Stimulated activated CD8-positive, alpha-beta memory T cell treated with anti-CD3 and anti-CD28 coated beads, Interleukin-7, amount 100 ng/mL, for 24 hours (primary cell): ENCODE results near the gene CCR5.
"Not testable (repeated sequence)": the region's sequence is repeated elsewhere in the genome, so short reads cannot be mapped to it uniquely, and the experiment has no call there.

Source experiments
- DNase-seq: peaks from one replicate; pipeline ENCODE4 v3.0.0-alpha.2; 2020; ENCODE audit warnings: low read depth

Gene CCR5

DNA sequence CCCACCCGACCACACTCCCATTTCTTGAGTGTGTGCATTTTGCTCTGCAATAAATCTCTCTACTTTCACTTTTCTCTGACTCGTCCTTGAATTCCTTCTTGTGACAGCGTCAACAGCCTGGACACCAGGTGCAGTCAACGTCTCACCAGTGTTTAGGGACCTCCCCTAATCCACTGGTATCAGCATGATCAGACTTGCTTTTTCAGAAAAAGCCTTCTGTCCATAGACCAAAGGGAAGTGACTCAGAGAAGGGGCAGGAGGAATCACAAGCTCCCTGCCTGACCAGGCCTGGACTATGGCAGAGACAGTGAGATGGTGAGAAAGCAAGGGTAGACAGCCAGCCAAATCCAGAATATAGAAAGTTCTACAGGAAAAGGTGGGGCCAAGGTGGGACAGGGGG is 15.5 kb downstream of the CCR5 start:
- no peak for DNase-seq

DNA sequence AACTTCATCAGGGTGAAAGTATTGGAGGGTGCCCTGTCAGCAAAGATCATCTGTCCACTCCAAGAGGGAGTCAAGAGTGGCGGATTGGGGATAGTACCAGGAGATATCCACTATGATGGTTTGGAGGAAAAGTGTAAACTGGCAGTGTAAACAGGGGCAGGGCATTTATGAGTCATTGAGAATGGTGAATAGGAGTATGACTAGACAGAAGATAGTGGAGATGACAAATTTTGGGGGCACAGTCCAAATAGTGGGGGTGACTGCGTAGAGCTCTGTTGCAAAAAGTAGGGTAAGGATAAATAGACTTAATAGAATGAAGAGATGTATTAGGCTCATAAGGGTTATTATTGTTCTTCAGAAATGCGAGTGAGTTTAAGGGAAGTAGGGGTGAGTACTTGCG is 18.1 kb downstream of the CCR5 start:
- not testable (repeated sequence) for DNase-seq

DNA sequence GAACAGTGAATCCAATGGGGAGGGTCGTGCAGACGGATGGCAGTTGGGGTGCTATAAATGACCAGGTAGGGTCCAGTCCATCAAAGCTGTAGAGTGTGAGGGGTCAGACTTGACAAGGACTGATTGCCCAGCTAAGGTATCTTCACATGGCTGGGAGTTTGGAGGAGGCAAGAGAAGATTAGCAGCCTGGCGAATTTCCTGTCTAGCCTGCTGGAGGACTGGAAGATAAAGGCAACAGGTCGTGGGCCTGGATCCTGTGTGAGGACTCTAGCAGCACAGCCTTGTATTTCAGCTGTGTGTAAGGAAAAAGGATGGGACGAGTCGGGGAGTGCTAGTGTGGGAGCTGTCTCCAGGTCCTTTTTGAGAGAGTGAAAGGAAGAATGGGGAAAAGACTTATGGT is 18.6 kb downstream of the CCR5 start:
- DNase-seq: no peak

DNA sequence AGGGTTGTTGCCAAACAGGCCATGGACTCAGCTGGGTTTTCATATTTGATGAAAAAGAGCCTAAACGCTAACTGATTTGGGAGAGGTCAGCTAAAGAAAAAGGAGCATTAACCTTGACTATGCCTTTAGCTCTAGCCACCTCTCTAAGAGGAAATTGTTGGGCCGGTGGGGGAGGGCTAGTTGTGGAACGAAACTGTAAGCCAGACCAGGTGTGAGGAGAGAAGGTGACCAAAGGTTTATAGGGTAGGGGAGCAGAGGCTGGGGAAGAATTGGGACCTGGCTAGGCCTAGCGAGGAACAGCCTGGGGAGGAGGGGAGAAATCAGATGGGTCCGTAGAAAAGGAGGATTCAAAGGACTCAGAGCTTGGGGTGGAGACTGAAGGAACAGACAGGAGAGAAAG is 20.8 kb downstream of the CCR5 start:
- not testable (repeated sequence) for DNase-seq

DNA sequence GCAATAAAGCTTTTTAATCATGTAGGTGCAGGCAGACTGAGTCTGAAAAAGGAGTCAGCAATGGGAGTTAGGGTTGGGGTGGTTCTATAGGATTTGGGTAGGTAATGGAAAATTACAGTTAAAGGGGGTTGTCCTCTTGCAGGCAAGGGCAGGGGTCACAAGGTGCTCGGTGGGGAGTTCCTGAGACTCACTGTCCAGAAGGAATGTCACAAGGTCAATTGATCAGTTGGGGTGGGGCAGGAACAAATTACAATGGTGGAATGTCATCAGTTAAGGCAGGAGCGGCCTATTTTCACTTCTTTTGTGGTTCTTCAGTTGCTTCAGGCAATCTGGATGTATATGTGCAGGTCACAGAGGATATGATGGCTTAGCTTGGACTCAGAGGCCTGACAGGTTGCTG is 22.3 kb downstream of the CCR5 start:
- no peak for DNase-seq

DNA sequence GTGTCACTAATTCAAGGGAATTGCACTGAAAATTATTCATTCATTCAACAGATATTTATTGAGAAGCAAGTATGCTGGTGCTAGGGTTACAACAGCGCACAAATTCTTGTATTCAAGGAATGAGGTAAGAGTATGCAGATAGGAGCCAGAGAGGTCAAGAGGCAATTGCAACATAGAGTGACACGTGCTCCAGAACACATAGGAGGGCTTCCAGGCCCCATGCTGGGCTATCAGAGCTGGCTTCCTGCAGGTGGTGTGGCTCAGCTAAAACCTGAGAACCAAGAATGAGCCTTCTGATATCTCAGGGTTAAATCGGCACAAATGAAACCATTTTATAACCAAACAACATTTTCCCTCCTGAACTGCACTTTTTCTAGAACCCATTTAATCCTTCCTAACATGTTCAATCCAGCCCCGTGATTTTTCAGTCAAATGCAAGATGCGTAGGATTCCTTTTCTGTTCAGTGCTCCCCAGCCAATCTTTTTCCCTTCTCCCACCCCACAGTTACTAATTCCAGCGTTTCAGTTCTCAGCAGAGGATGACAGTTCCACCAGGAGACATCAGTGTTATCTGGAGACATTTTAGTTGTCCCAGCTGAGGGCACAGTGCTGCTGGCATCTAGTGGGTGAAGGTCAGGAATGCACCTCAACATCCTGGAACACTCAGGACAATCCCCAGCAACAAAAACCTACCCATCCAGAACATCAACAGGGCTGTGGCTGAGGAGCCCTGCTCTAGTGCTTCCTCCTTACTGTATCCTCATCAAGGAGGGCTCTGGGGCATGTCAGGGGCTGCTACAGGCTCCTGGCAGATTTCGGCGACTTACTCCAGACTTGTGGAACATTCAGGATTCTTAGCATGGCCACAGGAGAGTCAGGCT is 23.0 kb downstream of the CCR5 start:
- no peak for DNase-seq

DNA sequence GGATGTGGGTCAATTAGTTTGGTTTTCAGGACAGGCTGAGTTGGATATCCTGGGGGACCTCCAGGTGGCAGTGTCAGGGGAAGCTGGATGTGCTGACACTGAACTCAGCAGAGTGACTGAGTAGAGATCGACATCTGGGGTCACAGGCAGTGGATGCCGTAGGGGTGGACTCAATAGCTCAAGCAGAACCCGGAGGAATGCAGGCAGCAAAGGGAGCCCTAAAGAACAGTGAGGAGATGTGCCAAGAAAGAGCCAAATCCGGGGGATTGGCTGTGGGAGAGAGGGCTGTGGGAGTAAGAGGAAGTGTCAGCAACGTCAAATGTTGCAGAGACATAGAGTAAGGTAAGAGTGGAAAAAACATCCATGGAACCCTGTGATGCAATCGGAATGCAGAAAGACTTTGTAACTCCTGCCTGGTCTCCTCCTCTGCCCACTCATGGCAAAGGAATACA is 24.5 kb downstream of the CCR5 start:
- no peak for DNase-seq

DNA sequence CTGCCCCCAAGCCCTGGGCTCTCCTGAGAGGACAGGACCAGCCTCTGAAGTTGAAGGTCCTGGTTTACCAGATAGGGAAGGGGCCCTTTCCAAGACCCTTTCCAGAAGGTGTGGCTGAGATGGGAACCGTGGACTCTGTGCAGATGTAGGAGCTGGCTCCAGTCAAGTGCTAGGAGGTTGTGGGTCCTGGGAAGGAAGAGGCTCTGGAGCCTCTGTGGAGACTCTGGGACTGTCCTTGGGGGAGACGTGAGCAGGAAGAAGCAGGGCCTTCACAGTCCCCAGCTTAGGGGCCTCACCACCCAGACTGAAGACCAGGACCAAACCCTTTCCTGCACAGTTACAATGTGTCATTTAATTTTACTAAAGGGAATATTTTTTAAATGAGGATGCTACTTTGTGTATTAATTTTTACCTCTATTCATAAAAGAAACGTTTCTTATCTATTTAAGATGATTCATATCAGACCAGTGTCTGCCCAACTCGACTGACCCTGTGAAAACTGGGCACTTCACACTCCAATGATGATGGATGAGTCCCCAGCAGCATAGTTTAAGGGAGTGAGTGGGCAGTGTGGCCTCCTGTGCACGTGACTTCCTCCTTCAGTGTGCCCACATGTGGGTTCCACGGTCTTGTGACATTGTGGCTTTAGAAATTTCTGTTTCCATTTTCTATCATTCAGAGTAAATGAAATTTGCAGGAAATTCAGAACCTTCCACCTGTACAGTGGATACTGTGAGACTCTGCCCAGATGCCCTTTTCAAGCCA is 25.2 kb downstream of the CCR5 start:
- no peak for DNase-seq

DNA sequence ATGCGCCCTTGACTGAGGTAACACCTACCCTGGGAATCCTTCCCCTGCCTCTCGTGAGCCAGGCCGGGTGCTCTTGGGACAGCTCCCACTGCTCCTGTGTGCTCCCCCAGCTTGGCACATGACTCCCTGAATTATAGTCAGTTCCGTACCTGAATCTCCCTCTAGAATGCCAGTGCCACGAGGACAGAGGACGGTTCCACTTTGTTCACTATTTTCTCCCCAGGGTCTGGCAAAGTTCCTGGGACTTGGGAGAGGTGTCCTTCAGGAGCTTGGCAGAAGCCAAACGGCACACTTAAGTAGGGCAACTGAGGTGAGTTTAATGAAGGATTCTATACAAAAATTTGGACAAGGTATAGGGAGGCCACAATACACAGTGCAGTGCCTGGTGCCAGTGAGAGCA is 26.4 kb downstream of the CCR5 start:
- no peak for DNase-seq

DNA sequence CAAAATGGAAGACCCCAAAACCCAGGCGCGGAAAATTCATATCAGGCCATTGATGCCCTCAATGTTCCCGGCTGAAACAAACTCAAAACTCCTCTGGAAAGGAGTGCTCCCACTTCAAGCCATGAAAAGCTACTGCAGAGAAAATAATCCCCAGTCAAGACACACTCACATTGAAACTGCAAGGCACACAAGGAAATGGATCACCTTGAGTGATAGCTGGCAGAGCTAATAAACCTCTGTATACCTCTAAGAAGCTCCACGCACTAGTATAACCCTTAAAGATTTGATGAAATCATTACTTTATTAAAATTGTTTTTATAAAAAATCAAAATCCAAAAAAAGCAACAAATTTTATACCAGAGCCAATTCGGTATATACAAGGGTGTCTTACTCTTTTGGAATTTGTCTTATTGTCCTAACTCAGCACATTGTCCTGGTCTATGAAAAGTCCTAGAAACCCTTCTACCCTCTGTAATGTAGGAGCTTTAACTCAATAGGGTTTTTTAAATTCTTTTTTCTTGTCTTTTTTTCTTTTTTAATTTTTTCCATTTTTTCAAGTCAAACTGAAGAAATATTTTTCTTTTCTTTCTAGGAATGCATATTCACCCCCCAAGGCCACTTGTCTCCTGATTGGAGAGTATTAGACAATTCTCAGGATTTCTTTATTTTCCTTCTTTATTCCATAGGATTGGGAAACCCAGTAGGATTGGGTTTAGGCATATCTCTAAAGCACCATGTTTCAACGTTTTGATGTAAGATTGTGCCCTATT is 27.6 kb downstream of the CCR5 start:
- DNase-seq: no peak

DNA sequence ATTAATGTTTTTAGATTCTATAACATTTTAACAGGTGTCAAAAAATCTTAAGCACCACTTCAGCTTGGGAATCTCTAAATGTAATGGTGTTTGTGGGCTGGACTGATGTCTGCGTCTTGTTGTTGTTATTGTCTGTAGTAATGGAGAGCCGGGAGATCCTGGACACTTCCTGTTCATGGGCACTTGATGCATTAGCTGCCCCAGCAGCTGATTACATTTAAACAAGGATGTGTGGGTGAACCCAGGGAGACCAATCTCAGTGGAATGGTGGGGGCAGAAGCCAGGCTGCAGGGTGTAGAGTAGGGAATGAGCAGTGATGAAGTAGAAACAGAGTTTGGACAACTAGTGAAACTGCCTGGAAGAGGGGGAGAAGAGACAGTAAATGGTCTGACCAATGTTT is 28.4 kb downstream of the CCR5 start:
- no peak for DNase-seq

DNA sequence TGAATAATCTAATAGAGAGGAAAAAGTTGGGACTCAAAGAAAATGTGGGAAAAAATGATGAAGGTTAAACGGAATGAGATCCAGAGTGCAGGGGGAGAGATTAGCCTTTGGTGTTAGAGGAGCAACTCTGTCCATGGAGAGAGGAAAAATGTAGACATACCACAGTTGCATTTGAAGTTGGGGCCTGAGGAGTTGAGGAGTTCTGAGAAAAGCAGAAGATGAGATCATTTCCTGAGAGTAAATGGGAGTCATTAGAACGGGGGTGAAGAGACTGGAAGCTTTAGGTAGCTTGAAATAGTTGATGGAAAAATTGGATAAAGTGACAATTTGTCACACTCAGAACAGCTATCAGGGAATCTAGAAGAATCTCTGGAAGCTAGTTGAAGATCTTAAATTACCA is 28.8 kb downstream of the CCR5 start:
- DNase-seq: no peak

DNA sequence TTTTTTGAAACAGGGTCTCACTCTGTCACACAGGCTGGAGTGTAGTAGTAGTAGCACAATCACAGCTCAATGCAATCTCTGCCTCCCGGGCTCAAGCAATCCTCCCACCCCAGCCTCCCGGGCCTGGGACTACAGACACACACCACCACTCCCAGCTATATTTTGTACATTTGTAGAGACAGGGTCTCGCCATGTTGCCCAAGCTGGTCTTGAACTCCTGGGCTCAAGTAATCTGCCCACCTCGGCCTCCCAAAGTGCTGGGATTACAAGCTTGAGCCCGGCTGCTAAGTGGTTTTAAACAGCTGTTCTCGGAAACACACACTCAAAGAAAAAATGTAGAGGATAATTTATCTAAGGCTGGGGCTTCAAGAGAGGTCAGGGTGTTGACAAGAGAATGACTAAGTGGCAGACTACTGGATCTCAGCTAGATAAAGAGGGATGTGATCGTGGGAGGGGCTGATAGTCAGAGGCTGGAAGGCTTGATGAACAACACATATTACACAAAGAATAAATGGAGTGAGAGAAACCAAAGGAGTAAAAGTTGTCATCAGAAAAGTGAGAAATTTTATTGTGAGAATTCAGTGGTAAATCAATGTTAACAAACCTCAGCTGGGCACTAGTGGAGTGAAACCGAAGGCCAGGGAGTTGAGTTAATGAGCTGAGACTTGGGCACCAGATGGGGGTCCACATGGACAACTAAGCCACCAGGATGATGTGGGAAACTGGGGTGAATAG is 29.4 kb downstream of the CCR5 start:
- no peak for DNase-seq

DNA sequence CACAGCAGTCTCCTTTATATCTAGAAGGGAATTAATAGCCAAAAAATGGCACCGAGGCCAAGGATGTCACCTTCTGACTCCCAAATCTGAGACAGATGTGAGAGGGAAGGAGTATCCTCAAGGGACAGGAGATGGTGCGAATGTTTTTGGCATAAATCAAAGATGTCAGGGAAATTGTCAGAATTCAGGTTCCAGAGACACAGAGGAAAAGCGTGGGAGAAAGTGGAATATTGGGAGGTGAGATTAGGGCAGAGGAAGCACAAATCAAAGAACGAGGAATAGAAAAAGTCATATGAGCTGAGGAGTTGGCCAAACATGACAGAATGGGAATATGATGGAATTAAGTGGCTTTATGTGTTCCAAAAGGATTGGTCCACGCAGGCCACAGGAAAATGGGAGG is 30.1 kb downstream of the CCR5 start:
- DNase-seq: no peak

DNA sequence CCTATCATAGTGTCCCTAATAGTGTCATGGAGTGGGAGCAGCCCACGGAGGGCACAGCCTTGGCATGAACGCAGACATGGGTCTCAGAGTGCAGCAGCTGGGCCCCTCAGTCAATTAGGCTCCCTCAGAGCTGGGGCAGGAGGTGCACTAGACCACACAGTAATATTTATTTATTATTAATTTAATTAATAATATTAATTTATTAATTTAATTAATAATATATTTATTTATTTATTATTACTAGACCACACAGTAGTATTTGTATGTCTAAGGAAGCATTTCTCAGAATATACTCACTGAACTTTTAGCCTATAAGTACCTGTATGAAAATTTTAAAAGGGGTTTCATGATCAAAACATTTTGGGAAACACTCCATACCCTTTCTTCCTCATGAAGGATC is 30.8 kb downstream of the CCR5 start:
- DNase-seq: no peak

DNA sequence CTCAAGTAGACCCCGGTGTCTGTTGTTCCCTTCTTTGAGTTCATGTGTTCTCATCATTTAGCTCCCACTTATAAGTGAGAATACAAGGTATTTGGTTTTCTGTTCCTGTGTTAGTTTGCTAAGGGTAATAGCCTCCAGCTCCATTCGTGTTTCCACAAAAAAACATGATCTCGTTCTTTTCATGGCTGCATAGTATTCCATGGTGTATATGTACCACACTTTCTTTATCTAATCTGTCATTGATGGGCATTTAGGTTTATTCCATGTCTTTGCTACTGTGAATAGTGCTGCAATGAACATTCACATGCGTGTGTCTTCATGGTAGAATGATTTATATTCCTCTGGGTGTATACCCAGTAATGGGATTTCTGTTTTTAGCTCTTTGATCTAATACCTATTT is 32.2 kb downstream of the CCR5 start:
- DNase-seq: not testable (repeated sequence)

DNA sequence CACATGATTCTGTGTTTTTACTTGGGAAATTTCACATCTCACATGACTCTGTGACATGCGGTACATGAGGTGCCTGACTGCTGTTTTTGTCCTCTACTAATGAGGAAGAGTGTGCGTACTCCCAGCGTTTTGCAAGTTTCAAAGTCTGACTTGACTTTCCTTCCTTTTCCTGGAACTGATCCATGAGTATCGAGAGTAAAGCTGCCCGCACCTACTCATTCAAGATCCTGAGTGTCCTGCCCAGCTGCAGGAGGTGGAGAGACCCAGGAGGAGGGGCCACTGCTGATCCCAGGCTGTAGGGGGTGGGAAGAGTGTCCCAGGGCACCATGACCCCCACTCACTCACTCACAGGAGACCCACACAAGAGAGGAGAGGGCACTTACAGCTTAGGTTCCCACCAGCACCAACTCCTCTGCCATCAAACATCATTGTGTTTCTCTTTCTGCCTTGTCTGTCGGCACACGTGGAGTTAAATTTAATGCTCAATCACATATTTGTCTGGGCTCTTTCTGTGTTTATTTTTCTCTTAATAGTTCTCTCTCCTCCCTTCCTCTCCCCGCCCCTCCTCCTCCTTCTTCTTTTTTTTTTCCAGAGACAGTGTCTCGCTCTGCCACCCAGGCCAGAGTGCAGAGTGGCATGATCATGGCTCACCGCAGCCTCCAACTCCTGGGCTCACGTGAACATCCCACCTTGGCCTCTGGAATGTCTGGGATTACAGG is 34.7 kb downstream of the CCR5 start:
- DNase-seq: no peak

DNA sequence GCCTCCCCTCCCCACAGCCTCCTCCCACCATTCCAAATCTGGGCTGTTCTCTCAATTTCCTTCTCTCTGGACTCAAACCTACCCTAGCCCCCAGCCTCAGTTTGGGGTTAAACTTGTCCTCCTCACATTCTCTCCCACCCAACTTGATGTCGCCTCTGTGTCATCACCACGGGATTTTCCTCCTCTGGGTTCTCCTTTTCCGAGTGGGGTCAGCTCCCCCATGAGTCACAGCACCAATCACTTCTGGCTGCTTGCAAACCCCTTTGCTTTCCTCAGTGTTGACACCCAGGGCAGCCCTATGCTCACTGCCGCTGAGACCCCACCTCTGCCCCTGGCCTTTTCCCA is 35.7 kb downstream of the CCR5 start:
- DNase-seq: no peak

DNA sequence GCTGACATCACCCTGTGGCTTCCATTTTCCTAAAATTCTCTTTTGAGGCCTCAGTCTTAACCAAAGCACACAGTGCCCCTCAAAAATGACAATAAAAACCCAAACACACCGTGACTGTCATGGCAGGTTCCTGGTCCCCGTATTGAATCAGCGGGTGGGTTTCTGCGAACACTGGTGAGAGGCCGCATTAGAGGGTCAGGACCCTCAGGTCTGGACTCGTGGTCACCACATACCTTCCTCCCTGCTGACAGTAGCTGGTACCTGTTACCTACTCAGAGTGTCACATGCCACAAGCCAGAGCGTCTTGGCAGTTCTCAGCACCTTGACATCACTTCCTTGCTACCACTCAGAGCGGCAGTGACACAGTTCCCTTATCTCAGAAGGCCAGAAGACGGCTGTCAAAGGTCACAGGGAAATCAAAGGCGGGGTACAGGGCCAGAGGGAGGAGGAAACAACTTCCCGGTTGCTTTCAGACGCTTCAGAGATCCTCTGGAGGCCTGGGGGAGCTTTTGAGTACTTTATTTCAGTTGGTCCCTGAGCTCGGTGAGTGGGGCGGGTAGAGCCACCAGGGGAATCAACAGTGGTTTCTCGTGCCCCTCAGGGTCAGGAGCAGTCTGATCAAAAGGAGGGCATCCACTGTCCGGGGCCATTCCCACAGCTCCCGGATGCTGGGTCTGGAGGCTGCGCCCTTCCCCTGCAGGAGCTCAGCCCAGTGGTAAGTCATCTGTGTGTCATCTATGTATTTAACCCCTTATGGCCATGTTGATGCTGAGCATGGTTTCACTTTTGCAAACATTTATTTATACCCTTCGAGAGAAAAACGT is 36.3 kb downstream of the CCR5 start, which contains the start of the genes CCR5AS and CCRL2:
Gene CCR5AS (minus strand): TSS at position 279 of the 824 bp plus-strand sequence.
Gene CCRL2 (plus strand): TSS at position 472 of the 824 bp plus-strand sequence. CDS start 821 bp downstream, outside the sequence.
- peak; percentile 1 for DNase-seq

DNA sequence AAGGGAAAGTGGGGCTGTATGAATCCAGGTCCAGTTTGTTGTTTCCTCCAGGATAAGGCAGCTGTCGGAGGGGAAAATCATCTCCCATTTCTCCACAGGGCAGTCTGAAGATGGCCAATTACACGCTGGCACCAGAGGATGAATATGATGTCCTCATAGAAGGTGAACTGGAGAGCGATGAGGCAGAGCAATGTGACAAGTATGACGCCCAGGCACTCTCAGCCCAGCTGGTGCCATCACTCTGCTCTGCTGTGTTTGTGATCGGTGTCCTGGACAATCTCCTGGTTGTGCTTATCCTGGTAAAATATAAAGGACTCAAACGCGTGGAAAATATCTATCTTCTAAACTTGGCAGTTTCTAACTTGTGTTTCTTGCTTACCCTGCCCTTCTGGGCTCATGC is 37.2 kb downstream of the CCR5 start:
- DNase-seq: no peak
